WTC11 (cell line): ENCODE results near the gene SLC36A1. TPM values are rescaled to one million over a fixed set of nuclear protein-coding genes. Genes with fewer than 3 reads are reported as not detected.

Source experiments
- ATAC-seq: fragments of 200-7000 bp; cut with Tn5 transposase; 2 replicates; pipeline ENCODE4 v1.10.0; 2021; ENCODE audit warnings: mild to moderate bottlenecking, moderate library complexity
- CTCF ChIA-PET: fragments of 300-600 bp; sonication (Branson Sonifier 250); formaldehyde crosslinking; loops from one replicate; lab custom pipeline; 2021; ENCODE audit warnings: antibody characterized with exemption; lab: Charles Lee
- POLR2A ChIA-PET: fragments of 350-600 bp; sonication (Branson Sonifier 250); formaldehyde crosslinking; loops from one replicate; lab custom pipeline; 2021; ENCODE audit warnings: antibody characterized with exemption; lab: Charles Lee
- DNase-seq: peaks from one replicate; pipeline ENCODE4 v3.0.0; 2021; ENCODE audit warnings: low spot score
- H3K27ac Mint-ChIP-seq: 2 replicates; pipeline ENCODE4 v1.8.0; 2021; ENCODE audit warnings: mixed read lengths
- H3K27me3 Mint-ChIP-seq: 2 replicates; pipeline ENCODE4 v1.8.0; 2021; ENCODE audit warnings: low read depth, mild to moderate bottlenecking, moderate library complexity, mixed read lengths
- H3K36me3 Mint-ChIP-seq: 2 replicates; pipeline ENCODE4 v1.8.0; 2021; ENCODE audit warnings: mixed read lengths
- H3K4me1 Mint-ChIP-seq: 2 replicates; pipeline ENCODE4 v1.8.0; 2022; ENCODE audit warnings: mixed read lengths
- H3K4me3 Mint-ChIP-seq: 2 replicates; pipeline ENCODE4 v1.8.0; 2021; ENCODE audit warnings: mild to moderate bottlenecking, moderate library complexity, mixed read lengths
- H3K9me3 Mint-ChIP-seq: 2 replicates; pipeline ENCODE4 v1.8.0; 2021; ENCODE audit warnings: mixed read lengths
- AFF4 ChIP-seq: sonication (generic); formaldehyde crosslinking; IDR thresholded peaks from 2 replicates; pipeline ENCODE4 v1.8.1; 2023; ENCODE audit warnings: mild to moderate bottlenecking, missing genetic modification reagents, borderline replicate concordance
- ATF3 ChIP-seq: sonication (generic); formaldehyde crosslinking; conservative IDR thresholded peaks from 2 replicates; pipeline ENCODE4 v1.8.1; 2022; ENCODE audit warnings: mild to moderate bottlenecking, missing genetic modification reagents
- ATF6 ChIP-seq: sonication (generic); formaldehyde crosslinking; IDR thresholded peaks from 2 replicates; pipeline ENCODE4 v1.8.1; 2023; ENCODE audit warnings: mild to moderate bottlenecking, missing genetic modification reagents
- CBFB ChIP-seq: sonication (generic); formaldehyde crosslinking; IDR thresholded peaks from 2 replicates; pipeline ENCODE4 v1.8.1; 2022; ENCODE audit warnings: mild to moderate bottlenecking, low read depth, missing genetic modification reagents
- CDX4 ChIP-seq: fragments of 250-450 bp; sonication (Bioruptor Pico); IDR thresholded peaks from 2 replicates; pipeline ENCODE4 v1.9.0; 2021; ENCODE audit warnings: moderate library complexity, mild to moderate bottlenecking, inconsistent platforms, borderline replicate concordance
- JAZF1 ChIP-seq: fragments of 250-450 bp; sonication (Bioruptor Pico); IDR thresholded peaks from 2 replicates; pipeline ENCODE4 v1.9.0; 2021; ENCODE audit warnings: moderate library complexity, mild to moderate bottlenecking, inconsistent platforms
- KAT7 ChIP-seq: sonication (generic); formaldehyde crosslinking; IDR thresholded peaks from 2 replicates; pipeline ENCODE4 v1.8.1; 2023; ENCODE audit warnings: missing genetic modification reagents, mild to moderate bottlenecking, borderline replicate concordance
- MAX ChIP-seq: sonication (generic); formaldehyde crosslinking; IDR thresholded peaks from 2 replicates; pipeline ENCODE4 v1.8.0; 2022; ENCODE audit warnings: mild to moderate bottlenecking, missing genetic modification reagents
- MLX ChIP-seq: sonication (generic); formaldehyde crosslinking; IDR thresholded peaks from 2 replicates; pipeline ENCODE4 v1.8.1; 2023; ENCODE audit warnings: mild to moderate bottlenecking, missing genetic modification reagents, moderate library complexity
- NFATC4 ChIP-seq: fragments of 250-450 bp; sonication (Bioruptor Pico); IDR thresholded peaks from 2 replicates; pipeline ENCODE4 v1.9.0; 2021; ENCODE audit warnings: mild to moderate bottlenecking
- PRDM15 ChIP-seq: sonication (generic); formaldehyde crosslinking; IDR thresholded peaks from 2 replicates; pipeline ENCODE4 v1.8.0; 2022; ENCODE audit warnings: missing genetic modification reagents
- SOX15 ChIP-seq: fragments of 250-450 bp; sonication (Bioruptor Pico); IDR thresholded peaks from 2 replicates; pipeline ENCODE4 v1.9.0; 2021; ENCODE audit warnings: mild to moderate bottlenecking
- TP53 ChIP-seq: sonication (generic); formaldehyde crosslinking; IDR thresholded peaks from 2 replicates; pipeline ENCODE4 v1.8.1; 2023; ENCODE audit warnings: mild to moderate bottlenecking, missing genetic modification reagents
- USF2 ChIP-seq: sonication (generic); formaldehyde crosslinking; IDR thresholded peaks from 2 replicates; pipeline ENCODE4 v1.8.1; 2023; ENCODE audit warnings: mild to moderate bottlenecking, missing genetic modification reagents, moderate library complexity
- ZMAT4 ChIP-seq: fragments of 250-450 bp; sonication (Bioruptor Pico); IDR thresholded peaks from 2 replicates; pipeline ENCODE4 v1.9.0; 2021; ENCODE audit warnings: mild to moderate bottlenecking
- ZNF121 ChIP-seq: sonication (generic); formaldehyde crosslinking; IDR thresholded peaks from 2 replicates; pipeline ENCODE4 v1.8.0; 2023; ENCODE audit warnings: missing genetic modification reagents
- ZNF138 ChIP-seq: sonication (generic); formaldehyde crosslinking; conservative IDR thresholded peaks from 2 replicates; pipeline ENCODE4 v1.8.1; 2022; ENCODE audit warnings: mild to moderate bottlenecking, moderate library complexity, missing genetic modification reagents
- ZNF263 ChIP-seq: sonication (generic); formaldehyde crosslinking; IDR thresholded peaks from 2 replicates; pipeline ENCODE4 v1.8.1; 2022; ENCODE audit warnings: low read depth, mild to moderate bottlenecking, moderate library complexity, missing genetic modification reagents
- ZNF396 ChIP-seq: fragments of 250-450 bp; sonication (Bioruptor Pico); IDR thresholded peaks from 2 replicates; pipeline ENCODE4 v1.8.0; 2021; ENCODE audit warnings: mild to moderate bottlenecking, moderate library complexity, borderline replicate concordance
- ZNF416 ChIP-seq: fragments of 250-450 bp; sonication (Bioruptor Pico); IDR thresholded peaks from 2 replicates; pipeline ENCODE4 v1.9.0; 2021; ENCODE audit warnings: mild to moderate bottlenecking, inconsistent platforms
- total RNA-seq: library from RNA; stranded (reverse); gene quantifications from 3 replicates; pipeline ENCODE4 v1.2.3, GENCODE V29; 2021

SLC36A1 gene
- total RNA-seq, 1 experiment from 2014 or later: 12.2 TPM

GRCh38 chr5:151450605-151451004, 3.2 kb downstream of the SLC36A1 start:
- DNase-seq (no peak), ATAC-seq (no peak)
- POLR2A ChIA-PET: no interaction called here
- H3K27me3 Mint-ChIP-seq: no peaks in the 10 kb centered on the region; the same call in 1 of the 2 replicates
- H3K9me3 Mint-ChIP-seq: no peaks in the 10 kb centered on the region
- no peak overlapping the region for H3K27ac Mint-ChIP-seq
- peaks cover 21% of the 10 kb centered on the region for H3K4me1 Mint-ChIP-seq
- no peak overlapping the region for H3K4me3 Mint-ChIP-seq
- H3K36me3 Mint-ChIP-seq: no peaks in the 10 kb centered on the region
- CTCF ChIA-PET: interaction anchor here (1.5 to 2.0 kb wide), 2 partner anchors 13 to 131 kb away, joined by 3 to 6 read pairs; no protein-coding TSS in a partner anchor
- no peak for TF ChIP-seq ZNF416 (CRISPR knock-in tag)
- TF ChIP-seq CDX4 (CRISPR knock-in tag): no peak
- no peak for TF ChIP-seq USF2 (CRISPR knock-in tag)
- no peak for TF ChIP-seq CBFB (CRISPR knock-in tag)
- TF ChIP-seq MLX (CRISPR knock-in tag): no peak
- no peak for TF ChIP-seq ZMAT4 (CRISPR knock-in tag)
- no peak for TF ChIP-seq ATF3 (CRISPR knock-in tag)
- no peak for TF ChIP-seq TP53 (CRISPR knock-in tag)
- TF ChIP-seq ZNF396: no peak
- TF ChIP-seq PRDM15 (CRISPR knock-in tag): no peak
- no peak for TF ChIP-seq ZNF138
- no peak for TF ChIP-seq AFF4
- no peak for TF ChIP-seq KAT7 (CRISPR knock-in tag)
- TF ChIP-seq MAX (CRISPR knock-in tag): no peak
- no peak for TF ChIP-seq ZNF121 (CRISPR knock-in tag)
- TF ChIP-seq SOX15 (CRISPR knock-in tag): no peak
- TF ChIP-seq ZNF263 (CRISPR knock-in tag): no peak
- no peak for TF ChIP-seq ATF6 (CRISPR knock-in tag)
- TF ChIP-seq JAZF1 (CRISPR knock-in tag): no peak
- no peak for TF ChIP-seq NFATC4 (CRISPR knock-in tag)
